DND-41 (cell line): ENCODE data around the gene NPC1.

ENCODE experiments used
- ATAC-seq: fragments of 200-7000 bp; cut with Tn5 transposase; 3 replicates; pipeline ENCODE4 v1.9.1; 2021; ENCODE audit warnings: low read depth; ENCODE audit not compliant: insufficient read depth
- DNase-seq: peaks from one replicate; pipeline ENCODE4 v3.0.0-alpha.2; 2020
- H2AFZ ChIP-seq: 2 replicates; pipeline ENCODE4 v1.6.0; 2012; ENCODE audit warnings: low read depth, low read length
- H3K27ac ChIP-seq: 2 replicates; pipeline ENCODE4 v1.5.1; 2012; ENCODE audit warnings: low read length, inconsistent platforms
- H3K27me3 ChIP-seq: fragments of 200-600 bp; sonication (generic); 2 replicates; pipeline ENCODE4 v1.6.0; 2012; ENCODE audit warnings: low read length, mild to moderate bottlenecking, inconsistent platforms; ENCODE audit not compliant: insufficient read depth, poor library complexity
- H3K36me3 ChIP-seq: 2 replicates; pipeline ENCODE4 v1.5.1; 2012; ENCODE audit warnings: low read length, inconsistent platforms; ENCODE audit not compliant: insufficient read depth
- H3K4me1 ChIP-seq: 2 replicates; pipeline ENCODE4 v1.5.1; 2012; ENCODE audit warnings: mild to moderate bottlenecking, low read length; ENCODE audit not compliant: insufficient read depth
- H3K4me2 ChIP-seq: 2 replicates; pipeline ENCODE4 v1.6.0; 2012; ENCODE audit warnings: mild to moderate bottlenecking, moderate library complexity, low read length, inconsistent platforms; ENCODE audit not compliant: insufficient read depth
- H3K4me3 ChIP-seq, 2 experiments: fragments of 200-600 bp in 1 of 2; shearing (Covaris generic) in 1 of 2; 2 replicates each; pipeline ENCODE4 v1.5.1; 2012 to 2016; ENCODE audit warnings: inconsistent platforms in 2 of 2, low read length in 2 of 2, mild to moderate bottlenecking in 2 of 2, low read depth in 1 of 2, moderate library complexity in 1 of 2
- H3K79me2 ChIP-seq: 2 replicates; pipeline ENCODE4 v1.6.0; 2012; ENCODE audit warnings: low read length, inconsistent platforms; ENCODE audit not compliant: insufficient read depth
- H3K9ac ChIP-seq: 2 replicates; pipeline ENCODE4 v1.6.0; 2012; ENCODE audit warnings: low read depth, mild to moderate bottlenecking, inconsistent platforms, low read length, moderate library complexity
- H3K9me3 ChIP-seq: 2 replicates; pipeline ENCODE4 v1.5.1; 2012; ENCODE audit warnings: low read length, moderate library complexity, mild to moderate bottlenecking, inconsistent platforms; ENCODE audit not compliant: insufficient read depth, severe bottlenecking
- H4K20me1 ChIP-seq: 2 replicates; pipeline ENCODE4 v1.6.0; 2012; ENCODE audit warnings: low read length; ENCODE audit not compliant: insufficient read depth
- CTCF ChIP-seq: IDR thresholded peaks from 2 replicates; pipeline ENCODE4 v1.5.1; 2012; ENCODE audit warnings: borderline replicate concordance, low read length, moderate library complexity, mild to moderate bottlenecking; ENCODE audit not compliant: poor library complexity, severe bottlenecking; ENCODE audit errors: extremely low read depth
- EZH2 ChIP-seq: IDR thresholded peaks from 3 replicates; pipeline ENCODE4 v1.6.1; 2012; ENCODE audit warnings: borderline replicate concordance, low read depth, mild to moderate bottlenecking, moderate library complexity, low read length, inconsistent platforms; ENCODE audit not compliant: severe bottlenecking

Gene NPC1

GRCh38 chr18:23585007-23585871 is 1.1 kb downstream of the NPC1 start:
- Histone ChIP-seq H3K27me3 (no peaks in the 10 kb centered on the region), H3K4me1 (peaks cover 48% of the 10 kb centered on the region), H3K9ac (peak overlapping the region; percentile 71), H3K36me3 (peaks cover 10% of the 10 kb centered on the region), H3K79me2 (peaks cover 58% of the 10 kb centered on the region), H4K20me1 (peaks cover 9% of the 10 kb centered on the region; the same call in 1 of the 2 replicates), H3K4me3 (peak overlapping the region; percentile 38 to 86), H3K9me3 (no peaks in the 10 kb centered on the region), H2AFZ (peak overlapping the region; percentile 98), H3K4me2 (peak overlapping the region; percentile 90), H3K27ac (peak overlapping the region; percentile 93)
- TF ChIP-seq CTCF: no peak
- TF ChIP-seq EZH2: no peak
- ATAC-seq (peak; percentile 10; the same call in 2 of the 3 replicates), DNase-seq (peak; percentile 49)

- ATAC-seq (no peak), DNase-seq (no peak)
- no peaks in the 10 kb centered on the region for H3K27me3 ChIP-seq
- TF ChIP-seq CTCF: no peak
- TF ChIP-seq EZH2: no peak
- peaks cover 48% of the 10 kb centered on the region for H3K4me1 ChIP-seq
- H3K27ac ChIP-seq: no peak overlapping the region
- H3K4me3 ChIP-seq: peak overlapping the region in 1 of 2 experiments; percentile 86; a peak in 1 of 4 replicates
- H2AFZ ChIP-seq: no peak overlapping the region
- peaks cover 12% of the 10 kb centered on the region; the same call in 1 of the 2 replicates for H4K20me1 ChIP-seq
- H3K4me2 ChIP-seq: peak overlapping the region; percentile 90
- H3K36me3 ChIP-seq: peaks cover 11% of the 10 kb centered on the region
- H3K9ac ChIP-seq: no peak overlapping the region
- peaks cover 65% of the 10 kb centered on the region for H3K79me2 ChIP-seq
- no peaks in the 10 kb centered on the region for H3K9me3 ChIP-seq
Observed at GRCh38 chr18:23584019-23584983, 2.0 kb downstream of the NPC1 start.

- Histone ChIP-seq H3K79me2 (peaks cover 74% of the 10 kb centered on the region), H3K27ac (no peak overlapping the region), H3K9me3 (no peaks in the 10 kb centered on the region), H2AFZ (no peak overlapping the region), H4K20me1 (peaks cover 12% of the 10 kb centered on the region; the same call in 1 of the 2 replicates), H3K36me3 (peaks cover 11% of the 10 kb centered on the region), H3K4me3 (no peak overlapping the region), H3K9ac (no peak overlapping the region), H3K27me3 (no peaks in the 10 kb centered on the region), H3K4me1 (peaks cover 48% of the 10 kb centered on the region), H3K4me2 (peak overlapping the region; percentile 90; the same call in 1 of the 2 replicates)
- no peak for ATAC-seq
- no peak for TF ChIP-seq EZH2
- no peak for TF ChIP-seq CTCF
- no peak for DNase-seq
Observed at GRCh38 chr18:23583071-23583865, 3.0 kb downstream of the NPC1 start.
